GM19397 (cell line): ENCODE results near the gene ROPN1L.
"Not testable (repeated sequence)": the region's sequence is repeated elsewhere in the genome, so short reads cannot be mapped to it uniquely, and the experiment has no call there.

Experiments
- ATAC-seq: cut with Tn5 transposase; IDR thresholded peaks from one replicate; pipeline ENCODE4 v1.9.1; 2021; ENCODE audit warnings: mild to moderate bottlenecking, moderate library complexity; ENCODE audit not compliant: unreplicated experiment

ROPN1L gene

GRCh38 chr5:10475931-10476676 is 34.4 kb downstream of the ROPN1L start:
- no peak for ATAC-seq

GRCh38 chr5:10476878-10477277 is 35.2 kb downstream of the ROPN1L start:
- ATAC-seq = no peak

GRCh38 chr5:10477943-10478342 is 36.3 kb downstream of the ROPN1L start:
- no peak for ATAC-seq

GRCh38 chr5:10478436-10478835 is 36.8 kb downstream of the ROPN1L start:
- no peak for ATAC-seq

GRCh38 chr5:10479154-10479721 is 37.6 kb downstream of the ROPN1L start:
- ATAC-seq = no peak

GRCh38 chr5:10480237-10480985 is 38.7 kb downstream of the ROPN1L start:
- no peak for ATAC-seq

GRCh38 chr5:10481241-10481935 is 39.7 kb downstream of the ROPN1L start:
- no peak for ATAC-seq

GRCh38 chr5:10482791-10483530 is 41.3 kb downstream of the ROPN1L start:
- ATAC-seq = no peak

GRCh38 chr5:10484774-10485141 is 43.1 kb downstream of the ROPN1L start:
- no peak for ATAC-seq

- ATAC-seq = no peak
Observed at GRCh38 chr5:10485142-10485795, 43.6 kb downstream of the ROPN1L start.

- ATAC-seq = no peak
Observed at GRCh38 chr5:10485897-10486296, 44.2 kb downstream of the ROPN1L start.

GRCh38 chr5:10486511-10487344 is 45.0 kb downstream of the ROPN1L start:
- no peak for ATAC-seq

GRCh38 chr5:10488144-10488543 is 46.5 kb downstream of the ROPN1L start:
- no peak for ATAC-seq

GRCh38 chr5:10489810-10490426 is 48.2 kb downstream of the ROPN1L start:
- no peak for ATAC-seq

- no peak for ATAC-seq
Observed at GRCh38 chr5:10490927-10491672, 49.4 kb downstream of the ROPN1L start.

- ATAC-seq = no peak
Observed at GRCh38 chr5:10491673-10492026, 50.0 kb downstream of the ROPN1L start.

GRCh38 chr5:10493884-10494283 is 52.2 kb downstream of the ROPN1L start:
- ATAC-seq = no peak

- not testable (repeated sequence) for ATAC-seq
Observed at GRCh38 chr5:10494497-10494896, 52.8 kb downstream of the ROPN1L start.
